ENCODE measurements around the gene PDCD1.
"Not testable (repeated sequence)": the region's sequence is repeated elsewhere in the genome, so short reads cannot be mapped to it uniquely, and the experiment has no call there.

The PDCD1 gene

GRCh38 chr2:241823531-241824437 lies 34.9 kb downstream of the PDCD1 start:
- not testable (repeated sequence) for DNase-seq

GRCh38 chr2:241822264-241822623 lies 36.5 kb downstream of the PDCD1 start:
- DNase-seq, result no peak

GRCh38 chr2:241821460-241822263 lies 37.0 kb downstream of the PDCD1 start:
- DNase-seq, result no peak

- no peak for DNase-seq
Measured at GRCh38 chr2:241820625-241821384, 37.9 kb downstream of the PDCD1 start.

- DNase-seq, result not testable (repeated sequence)
Measured at GRCh38 chr2:241819947-241820624, 38.6 kb downstream of the PDCD1 start.

- no peak for DNase-seq
Measured at GRCh38 chr2:241818943-241819270, 39.8 kb downstream of the PDCD1 start.

- no peak for DNase-seq
Measured at GRCh38 chr2:241818229-241818942, 40.3 kb downstream of the PDCD1 start.

- DNase-seq, result not testable (repeated sequence)
Measured at GRCh38 chr2:241817821-241818215, 40.9 kb downstream of the PDCD1 start.

GRCh38 chr2:241817126-241817820 lies 41.4 kb downstream of the PDCD1 start:
- DNase-seq, result no peak

- no peak for DNase-seq
Measured at GRCh38 chr2:241816431-241817121, 42.1 kb downstream of the PDCD1 start.

- no peak for DNase-seq
Measured at GRCh38 chr2:241815477-241816430, 42.9 kb downstream of the PDCD1 start.

- DNase-seq, result no peak
Measured at GRCh38 chr2:241814643-241815476, 43.8 kb downstream of the PDCD1 start.

- DNase-seq, result no peak
Measured at GRCh38 chr2:241814393-241814642, 44.4 kb downstream of the PDCD1 start.

GRCh38 chr2:241813644-241814392 lies 44.9 kb downstream of the PDCD1 start:
- DNase-seq, result no peak

GRCh38 chr2:241812730-241813643 lies 45.7 kb downstream of the PDCD1 start:
- DNase-seq, result no peak

GRCh38 chr2:241811952-241812729 lies 46.6 kb downstream of the PDCD1 start:
- DNase-seq, result no peak
